Left forelimb (tissue), 1 donor: ENCODE measurements around the gene TRIM43.
"Not testable (repeated sequence)": the region's sequence is repeated elsewhere in the genome, so short reads cannot be mapped to it uniquely, and the experiment has no call there.

Experiments used
- DNase-seq: peaks from one replicate; pipeline ENCODE4 v3.0.0-alpha.2; 2018; ENCODE audit warnings: low spot score

Gene TRIM43

GRCh38 chr2:95641787-95642186 lies 50.0 kb downstream of the TRIM43 start:
- not testable (repeated sequence) for DNase-seq

- DNase-seq, result not testable (repeated sequence)
These were observed 50.6 kb downstream of the TRIM43 start for GRCh38 chr2:95642360-95642759.

GRCh38 chr2:95642951-95643350 lies 51.1 kb downstream of the TRIM43 start:
- not testable (repeated sequence) for DNase-seq

DNA sequence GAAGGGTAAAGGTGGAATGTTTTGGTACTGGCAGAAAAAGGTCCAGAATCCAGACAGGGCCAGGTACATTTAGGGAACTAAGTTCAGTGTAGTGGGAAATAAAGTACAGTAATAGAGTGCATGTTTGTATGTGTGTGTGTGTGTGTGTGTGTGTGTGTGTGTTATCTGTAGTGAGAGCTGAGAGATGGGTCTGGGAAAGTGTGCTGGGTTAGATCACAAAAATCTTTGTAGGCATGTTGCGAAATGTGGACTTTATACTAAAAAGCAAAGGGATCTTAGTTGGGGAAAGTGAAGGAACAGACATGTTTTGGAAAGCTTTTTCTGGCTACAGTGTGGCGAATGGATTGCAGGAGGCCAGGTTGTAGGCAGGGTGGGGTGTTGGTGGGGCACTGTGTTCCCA lies 53.5 kb downstream of the TRIM43 start:
- DNase-seq, result not testable (repeated sequence)

GRCh38 chr2:95646274-95646994 lies 54.6 kb downstream of the TRIM43 start:
- not testable (repeated sequence) for DNase-seq

GRCh38 chr2:95648894-95649544 lies 57.2 kb downstream of the TRIM43 start:
- DNase-seq, result not testable (repeated sequence)
